Activated CD8-positive, alpha-beta T cell treated with anti-CD3 and anti-CD28 coated beads for 36 hours (primary cell): ENCODE data around the gene MYBPH. TPM values are rescaled to one million over a fixed set of nuclear protein-coding genes. Genes with fewer than 3 reads are reported as not detected.

Source experiments
- ATAC-seq: fragments of 200-7000 bp; cut with Tn5 transposase; one replicate; pipeline ENCODE4 v1.10.0; 2021; ENCODE audit warnings: mild to moderate bottlenecking, moderate library complexity
- CTCF ChIA-PET: fragments of 350-600 bp; sonication (Branson Sonifier 250); formaldehyde crosslinking; loops from one replicate; lab custom pipeline; 2021; ENCODE audit warnings: antibody characterized with exemption; lab: Charles Lee
- POLR2A ChIA-PET: fragments of 350-600 bp; sonication (Branson Sonifier 250); formaldehyde crosslinking; loops from one replicate; lab custom pipeline; 2021; ENCODE audit warnings: antibody characterized with exemption; lab: Charles Lee
- DNase-seq: peaks from one replicate; pipeline ENCODE4 v3.0.0-alpha.2; 2020
- H3K27ac Mint-ChIP-seq: one replicate; pipeline ENCODE4 v1.8.0; 2021; ENCODE audit warnings: mild to moderate bottlenecking, mixed read lengths
- H3K27me3 Mint-ChIP-seq: one replicate; pipeline ENCODE4 v1.8.0; 2021; ENCODE audit warnings: mixed read lengths
- H3K36me3 Mint-ChIP-seq: one replicate; pipeline ENCODE4 v1.8.0; 2021; ENCODE audit warnings: low read depth, mixed read lengths
- H3K4me1 Mint-ChIP-seq: one replicate; pipeline ENCODE4 v1.8.0; 2021; ENCODE audit warnings: low read depth, mixed read lengths
- H3K4me3 Mint-ChIP-seq: one replicate; pipeline ENCODE4 v1.8.0; 2021; ENCODE audit warnings: mild to moderate bottlenecking, moderate library complexity, mixed read lengths
- H3K9me3 Mint-ChIP-seq: one replicate; pipeline ENCODE4 v1.8.0; 2021; ENCODE audit warnings: mixed read lengths
- CTCF ChIP-seq: fragments of 200-600 bp; IDR thresholded peaks from one replicate; pipeline ENCODE4 v1.8.0; 2022; ENCODE audit warnings: antibody characterized with exemption, mild to moderate bottlenecking
- intact Hi-C: fragments of 100-400 bp; cut with micrococcal nuclease; formaldehyde crosslinking; loops from one replicate; pipeline ENCODE4 v1.10.0; 2022
- total RNA-seq, 2 experiments: library from RNA; stranded (reverse); gene quantifications; one replicate each; pipeline ENCODE4 v1.2.3, GENCODE V29; 2021

Gene MYBPH
- total RNA-seq, 2 experiments from 2014 or later: not detected

DNA sequence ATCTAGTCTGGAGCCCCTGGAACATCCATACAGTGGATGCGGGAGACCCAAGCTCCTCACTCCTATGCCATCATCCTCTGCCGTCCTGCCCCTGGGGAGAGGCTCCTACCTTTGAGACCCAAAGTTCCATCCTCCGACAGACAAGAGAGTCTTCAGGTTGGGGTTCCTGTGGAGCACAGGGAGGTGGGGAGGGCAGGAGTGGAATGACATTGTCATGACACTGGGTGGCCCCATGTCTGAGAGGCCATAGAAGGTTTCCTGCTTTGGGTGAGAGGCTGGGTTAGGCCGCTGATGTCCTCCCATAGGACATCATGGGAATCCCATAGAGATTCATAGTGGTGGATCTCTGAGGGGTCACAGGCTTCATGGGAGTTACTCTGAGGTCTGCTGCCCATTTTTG, 8.8 kb upstream of the MYBPH start:
- peaks cover 4% of the 10 kb centered on the region for H3K4me1 Mint-ChIP-seq
- DNase-seq (no peak), ATAC-seq (no peak)
- CTCF ChIA-PET: interaction anchor here (1.0 to 1.6 kb wide), 2 partner anchors 13 to 37 kb away, joined by 3 to 4 read pairs; no protein-coding TSS in a partner anchor
- peaks cover 2% of the 10 kb centered on the region for H3K27me3 Mint-ChIP-seq
- no peak for TF ChIP-seq CTCF
- no peaks in the 10 kb centered on the region for H3K9me3 Mint-ChIP-seq
- H3K36me3 Mint-ChIP-seq: no peaks in the 10 kb centered on the region
- POLR2A ChIA-PET: no interaction called here
- no peak overlapping the region for H3K27ac Mint-ChIP-seq
- intact Hi-C loops: no loop called here
- H3K4me3 Mint-ChIP-seq: no peak overlapping the region

DNA sequence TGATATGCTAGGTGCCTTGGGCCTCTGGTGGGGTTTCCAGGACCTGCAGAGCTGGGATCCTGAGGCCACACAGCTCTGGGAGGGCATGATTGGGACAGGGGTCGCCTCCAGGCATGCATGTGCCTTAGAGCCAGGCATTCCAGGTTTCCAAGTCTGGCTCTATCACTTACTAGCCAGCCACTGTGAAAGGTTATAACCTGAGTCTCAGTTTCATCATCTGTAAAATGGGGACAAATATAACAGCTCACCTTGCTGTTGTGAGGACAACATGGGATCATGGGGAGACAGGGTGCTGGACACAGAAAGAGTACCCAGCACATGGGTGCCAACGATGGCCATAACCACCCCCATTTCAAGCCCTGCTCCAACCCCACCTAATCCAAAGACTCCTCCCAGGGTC, 8.2 kb upstream of the MYBPH start:
- ChIA-PET CTCF (interaction anchor here (0.8 to 2.0 kb wide), 3 partner anchors 12 to 144 kb away, joined by 3 to 6 read pairs (median 3); no protein-coding TSS in a partner anchor), POLR2A (no interaction called here)
- no peak for ATAC-seq
- H3K36me3 Mint-ChIP-seq: no peaks in the 10 kb centered on the region
- no peak overlapping the region for H3K4me3 Mint-ChIP-seq
- H3K9me3 Mint-ChIP-seq: no peaks in the 10 kb centered on the region
- no peak for DNase-seq
- TF ChIP-seq CTCF: no peak
- intact Hi-C loops: no loop called here
- peaks cover 2% of the 10 kb centered on the region for H3K27me3 Mint-ChIP-seq
- peaks cover 4% of the 10 kb centered on the region for H3K4me1 Mint-ChIP-seq
- no peak overlapping the region for H3K27ac Mint-ChIP-seq

DNA sequence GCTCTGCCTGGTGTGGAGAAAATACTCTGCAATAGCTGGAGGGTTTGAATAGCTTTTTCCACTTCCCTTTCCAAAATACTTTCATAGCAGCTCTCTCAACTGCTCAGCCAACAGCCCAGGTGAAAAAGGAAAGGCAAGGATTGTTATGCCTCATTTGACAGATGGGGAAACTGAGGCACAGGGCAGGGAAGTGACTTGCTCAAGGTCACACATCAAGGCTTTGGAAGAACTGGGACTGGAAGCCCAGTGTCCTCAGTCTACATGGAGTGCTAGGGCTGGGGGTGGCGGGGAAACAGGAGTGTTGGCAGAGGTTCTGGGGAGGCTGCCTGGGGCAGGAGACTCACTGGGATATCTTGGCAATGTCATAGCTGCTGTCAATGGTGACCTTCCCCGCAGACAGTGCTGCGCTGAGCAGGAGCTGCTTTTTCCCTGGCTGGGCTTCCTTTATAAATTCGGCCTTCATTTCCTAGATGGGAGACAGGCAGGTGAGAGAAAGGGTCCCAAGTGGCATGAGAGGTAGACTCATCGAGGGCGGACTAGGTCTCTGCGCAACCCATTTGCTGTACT, 6.8 kb upstream of the MYBPH start:
- ATAC-seq: no peak
- ChIA-PET POLR2A (no interaction called here), CTCF (interaction anchor here (2.0 to 2.8 kb wide), 2 partner anchors 10 to 143 kb away, joined by 6 to 10 read pairs; no protein-coding TSS in a partner anchor)
- Mint-ChIP-seq H3K27me3 (no peaks in the 10 kb centered on the region), H3K27ac (no peak overlapping the region), H3K4me1 (peaks cover 4% of the 10 kb centered on the region), H3K4me3 (no peak overlapping the region), H3K36me3 (no peaks in the 10 kb centered on the region), H3K9me3 (no peaks in the 10 kb centered on the region)
- no peak for TF ChIP-seq CTCF
- intact Hi-C loops: no loop called here
- no peak for DNase-seq

- TF ChIP-seq CTCF: no peak
- no peaks in the 10 kb centered on the region for H3K27me3 Mint-ChIP-seq
- DNase-seq (no peak), ATAC-seq (no peak)
- CTCF ChIA-PET: interaction anchor here (1.0 to 2.8 kb wide), 3 partner anchors 10 to 143 kb away, joined by 3 to 10 read pairs (median 6); no protein-coding TSS in a partner anchor
- POLR2A ChIA-PET: no interaction called here
- H3K36me3 Mint-ChIP-seq: no peaks in the 10 kb centered on the region
- intact Hi-C loops: no loop called here
- H3K9me3 Mint-ChIP-seq: no peaks in the 10 kb centered on the region
- H3K4me1 Mint-ChIP-seq: peaks cover 4% of the 10 kb centered on the region
- no peak overlapping the region for H3K4me3 Mint-ChIP-seq
- H3K27ac Mint-ChIP-seq: no peak overlapping the region
Measured at GRCh38 chr1:203181586-203182386, 6.2 kb upstream of the MYBPH start.
